Measurements from ENCODE around the gene ARID4B. TPM values are rescaled to one million over a fixed set of nuclear protein-coding genes. Genes with fewer than 3 reads are reported as not detected.

Gene ARID4B
- total RNA-seq, 1 experiment from 2014 or later = 34.0 TPM

DNA sequence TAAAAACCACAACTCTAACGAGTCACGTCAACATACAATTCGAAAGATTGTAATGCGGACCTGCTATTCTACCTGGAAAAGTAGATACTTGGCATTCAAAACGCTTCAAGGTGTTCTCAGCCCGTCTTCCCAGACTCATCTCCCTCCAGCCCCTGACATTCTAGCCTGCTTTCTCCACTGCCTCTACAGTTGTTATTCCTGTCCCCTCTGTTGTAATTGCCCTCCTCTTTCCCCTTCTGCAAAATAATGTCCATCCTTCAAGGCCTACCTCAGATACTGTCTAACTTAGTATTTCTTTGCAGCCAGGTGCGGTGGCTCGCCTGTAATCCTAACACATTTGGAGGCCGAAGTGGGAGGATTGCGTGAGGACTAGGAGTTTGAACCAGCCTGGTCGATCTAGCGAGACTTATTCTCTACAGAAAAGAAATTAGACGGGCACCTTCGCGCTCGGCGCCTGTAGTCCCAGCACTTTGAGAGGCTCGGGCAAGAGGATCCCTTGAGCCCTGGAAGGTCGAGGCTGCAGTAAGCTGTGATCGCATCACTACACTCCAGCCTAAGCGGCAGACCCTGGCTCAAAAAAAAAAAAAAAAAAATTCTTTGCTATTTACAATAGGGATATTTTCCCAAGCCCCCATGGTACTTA, 166.2 kb downstream of the ARID4B start:
- no peak for DNase-seq
- no peak overlapping the region for H2AFZ ChIP-seq (ENCODE audit: low read length)
- no peak overlapping the region for H4K91ac ChIP-seq (ENCODE audit: insufficient read length, low read depth, low read length)
- H3K4ac ChIP-seq (ENCODE audit: low read depth, low read length) = no peak overlapping the region
- H3K27ac ChIP-seq (ENCODE audit: insufficient read length, low read depth, low read length) = peak overlapping the region; percentile 57
- no peaks in the 10 kb centered on the region; the same call in none of the 2 replicates for H3K27me3 Mint-ChIP-seq (ENCODE audit: low read depth)
- H3T11ph ChIP-seq (ENCODE audit: low read length) = no peak overlapping the region
- peak overlapping the region; percentile 96 to 100 (median 99); a peak in 6 of 7 replicates for H3K27ac Mint-ChIP-seq
- no peak overlapping the region for H2AK5ac ChIP-seq (ENCODE audit: insufficient read length, low read length)
- no peaks in the 10 kb centered on the region for H3K9me3 Mint-ChIP-seq
- no peak overlapping the region for H4K8ac ChIP-seq (replicated peaks; ENCODE audit: insufficient read length, low read depth, low read length)
- no CpG with 5 or more reads among the region's 21 CpGs for WGBS (ENCODE audit: extremely low coverage, insufficient read length, low lambda C conversion rate)
- no peak overlapping the region; the same call in 1 of the 2 replicates for H2BK15ac ChIP-seq (ENCODE audit: low read depth, low read length)
- no peak overlapping the region for H3K23ac ChIP-seq (ENCODE audit: insufficient read length, low read depth, low read length)
- H3K18ac ChIP-seq (ENCODE audit: insufficient read length, low read depth, low read length) = no peak overlapping the region
- H3K36me3 Mint-ChIP-seq (ENCODE audit: insufficient read depth in 1 of 3, low read depth in 3 of 3) = peaks cover 6 to 16% (median 9%) of the 10 kb centered on the region in 3 experiments; a peak in 5 of 7 replicates
- H2BK120ac ChIP-seq (ENCODE audit: low read depth, low read length, poor library complexity, severe bottlenecking) = no peak overlapping the region
- H3K4me1 ChIP-seq (ENCODE audit: insufficient read depth, low read length) = no peaks in the 10 kb centered on the region
- H3K9ac ChIP-seq (ENCODE audit: extremely low read depth, insufficient read length, low read length) = peak overlapping the region; percentile 96
- H3K27me3 ChIP-seq (ENCODE audit: insufficient read depth, low read length) = no peaks in the 10 kb centered on the region
- H3K79me2 ChIP-seq (ENCODE audit: insufficient read depth, low read length) = no peaks in the 10 kb centered on the region; the same call in 1 of the 2 replicates
- no peaks in the 10 kb centered on the region for H4K20me1 ChIP-seq (ENCODE audit: control insufficient read depth, insufficient read depth, insufficient read length)
- no peaks in the 10 kb centered on the region for H3K79me1 ChIP-seq (ENCODE audit: insufficient read depth, low read depth, low read length, poor library complexity, severe bottlenecking)
- no peak overlapping the region for H3K14ac ChIP-seq (ENCODE audit: insufficient read depth, low read length)
- no peak overlapping the region for H2BK20ac ChIP-seq (ENCODE audit: low read depth, low read length, poor library complexity, severe bottlenecking)
- no peak overlapping the region for H3K56ac ChIP-seq (ENCODE audit: insufficient read length, low read depth, low read length)
- H3K4me2 ChIP-seq (ENCODE audit: insufficient read depth, insufficient read length, low read length) = peak overlapping the region; percentile 65
- H3K9me3 ChIP-seq (ENCODE audit: control insufficient read depth, low read depth, low read length) = no peaks in the 10 kb centered on the region
- H3K23me2 ChIP-seq (ENCODE audit: insufficient read length, low read depth, low read length, poor library complexity, severe bottlenecking) = peaks cover 8% of the 10 kb centered on the region
- peak overlapping the region; percentile 99 for H3K4me3 Mint-ChIP-seq
- H4K5ac ChIP-seq (ENCODE audit: insufficient read length, low read depth, low read length) = no peak overlapping the region
- H3K4me1 Mint-ChIP-seq = peaks cover 6 to 13% of the 10 kb centered on the region in 2 experiments
- no peak overlapping the region for H2BK12ac ChIP-seq (ENCODE audit: insufficient read length, low read depth, low read length)
- TF ChIP-seq, protein P1, sequence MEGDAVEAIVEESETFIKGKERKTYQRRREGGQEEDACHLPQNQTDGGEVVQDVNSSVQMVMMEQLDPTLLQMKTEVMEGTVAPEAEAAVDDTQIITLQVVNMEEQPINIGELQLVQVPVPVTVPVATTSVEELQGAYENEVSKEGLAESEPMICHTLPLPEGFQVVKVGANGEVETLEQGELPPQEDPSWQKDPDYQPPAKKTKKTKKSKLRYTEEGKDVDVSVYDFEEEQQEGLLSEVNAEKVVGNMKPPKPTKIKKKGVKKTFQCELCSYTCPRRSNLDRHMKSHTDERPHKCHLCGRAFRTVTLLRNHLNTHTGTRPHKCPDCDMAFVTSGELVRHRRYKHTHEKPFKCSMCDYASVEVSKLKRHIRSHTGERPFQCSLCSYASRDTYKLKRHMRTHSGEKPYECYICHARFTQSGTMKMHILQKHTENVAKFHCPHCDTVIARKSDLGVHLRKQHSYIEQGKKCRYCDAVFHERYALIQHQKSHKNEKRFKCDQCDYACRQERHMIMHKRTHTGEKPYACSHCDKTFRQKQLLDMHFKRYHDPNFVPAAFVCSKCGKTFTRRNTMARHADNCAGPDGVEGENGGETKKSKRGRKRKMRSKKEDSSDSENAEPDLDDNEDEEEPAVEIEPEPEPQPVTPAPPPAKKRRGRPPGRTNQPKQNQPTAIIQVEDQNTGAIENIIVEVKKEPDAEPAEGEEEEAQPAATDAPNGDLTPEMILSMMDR (conservative IDR thresholded peaks at IDR 0.05) = no peak
- no peak overlapping the region for H2BK5ac ChIP-seq (ENCODE audit: insufficient read length, low read length)

Data from H9 (cell line).